NCI-H2171 (cell line): Measurements from ENCODE around the gene CPSF4.

Experiments
- DNase-seq: peaks from one replicate; lab custom pipeline; 2025; lab: John Stamatoyannopoulos, UW

Gene CPSF4

GRCh38 chr7:99438573-99439480, at the start of gene CPSF4, which contains the start of gene PTCD1:
TSS of gene CPSF4 (plus strand) at chr7:99438943. CDS start at chr7:99439083, 140 bp downstream.
TSS of gene PTCD1 (minus strand) at chr7:99438798. CDS start at chr7:99435242, 3,556 bp downstream.
- DNase-seq, result peak; percentile 81

- no peak for DNase-seq
Observed at GRCh38 chr7:99389772-99390171, 49.0 kb upstream of the CPSF4 start.

DNA sequence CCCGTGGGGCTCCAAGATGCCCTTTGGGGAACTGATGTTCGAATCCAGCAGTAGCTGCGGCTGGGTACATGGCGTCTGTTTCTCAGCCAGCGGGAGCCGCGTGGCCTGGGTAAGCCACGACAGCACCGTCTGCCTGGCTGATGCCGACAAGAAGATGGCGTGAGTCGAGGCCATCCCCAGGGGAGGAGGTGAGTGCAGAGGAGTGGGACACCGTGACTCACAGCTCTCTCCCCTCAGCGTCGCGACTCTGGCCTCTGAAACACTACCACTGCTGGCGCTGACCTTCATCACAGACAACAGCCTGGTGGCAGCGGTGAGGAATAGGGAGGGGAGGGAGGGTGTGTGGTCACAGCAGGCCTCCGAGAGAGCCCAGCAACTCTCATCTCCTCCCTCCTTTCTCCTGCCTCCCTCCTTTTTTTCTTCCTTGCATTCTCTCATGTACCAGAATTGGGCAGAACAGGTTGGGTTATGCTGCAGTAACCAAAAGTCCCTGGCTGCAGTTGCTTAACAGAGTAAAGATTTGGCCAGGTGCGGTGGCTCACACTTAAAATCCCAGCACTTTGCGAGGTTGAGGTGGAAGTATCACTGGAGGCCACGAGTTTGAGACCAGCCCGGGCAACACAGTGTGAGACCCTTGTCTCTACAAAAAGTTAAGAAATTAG, 47.7 kb upstream of the CPSF4 start:
- DNase-seq, result no peak

DNA sequence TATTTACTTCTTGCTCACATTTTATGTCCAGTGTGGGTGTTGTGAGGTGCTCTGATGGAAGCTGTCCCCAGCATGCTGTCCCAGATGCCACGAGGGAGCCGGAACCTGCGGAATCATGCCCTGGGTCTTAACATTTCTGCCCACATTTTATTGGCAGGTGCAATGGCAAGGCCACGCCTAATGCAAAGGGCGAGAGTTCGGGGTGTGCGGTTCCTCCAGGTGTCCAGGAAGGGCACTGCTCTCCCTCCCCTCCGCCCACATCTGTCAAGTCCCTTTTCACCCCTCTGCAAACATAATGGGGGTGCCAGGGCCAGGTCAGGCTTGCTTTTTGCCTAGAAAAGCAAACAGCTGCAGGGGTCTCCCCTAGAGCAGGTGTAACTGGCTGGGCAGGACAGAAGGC, 46.7 kb upstream of the CPSF4 start:
- no peak for DNase-seq

DNA sequence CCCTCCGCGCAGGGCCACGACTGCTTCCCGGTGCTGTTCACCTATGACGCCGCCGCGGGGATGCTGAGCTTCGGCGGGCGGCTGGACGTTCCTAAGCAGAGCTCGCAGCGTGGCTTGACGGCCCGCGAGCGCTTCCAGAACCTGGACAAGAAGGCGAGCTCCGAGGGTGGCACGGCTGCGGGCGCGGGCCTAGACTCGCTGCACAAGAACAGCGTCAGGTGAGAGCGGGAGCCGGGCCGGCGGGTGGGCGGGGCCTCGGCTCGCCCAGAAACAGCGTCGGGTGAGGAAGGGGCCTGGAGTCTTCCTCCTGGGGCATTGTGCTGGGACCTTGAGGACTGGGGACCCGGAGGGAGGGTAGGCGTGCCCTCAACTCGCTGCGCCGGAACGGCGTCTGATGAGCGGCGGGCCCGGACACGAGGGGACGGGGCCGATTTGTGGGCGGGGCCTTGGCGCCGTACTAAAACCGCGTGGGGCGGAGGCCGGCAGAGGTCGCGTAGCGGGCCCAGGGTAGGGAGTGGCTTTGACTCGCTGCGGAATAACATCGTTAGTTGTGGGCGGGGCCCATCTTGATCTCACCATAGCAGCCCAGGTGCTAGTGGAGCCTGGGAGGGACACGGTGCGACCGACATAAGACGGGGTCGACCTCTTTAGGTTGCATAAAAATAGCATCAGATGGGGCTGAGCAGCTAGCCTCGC, 45.9 kb upstream of the CPSF4 start:
- DNase-seq, result peak; percentile 86

GRCh38 chr7:99393355-99394187, 45.2 kb upstream of the CPSF4 start:
- no peak for DNase-seq

DNA sequence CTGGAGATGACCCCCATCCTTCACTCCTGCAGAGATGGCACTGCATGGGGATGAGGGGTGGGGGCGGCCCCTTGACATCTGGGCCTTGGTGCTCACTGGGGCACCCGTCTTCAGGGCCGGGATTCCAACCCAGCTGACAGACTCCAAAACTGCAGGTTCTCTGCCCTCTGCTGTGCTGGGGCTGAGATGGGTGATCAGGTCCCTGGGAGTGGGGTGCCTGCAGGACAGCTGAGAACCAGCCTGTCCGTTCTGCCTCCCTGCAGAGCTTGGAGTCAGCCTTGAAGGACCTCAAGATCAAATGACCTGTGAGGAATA, 44.6 kb upstream of the CPSF4 start:
- no peak for DNase-seq

- no peak for DNase-seq
Observed at GRCh38 chr7:99395616-99396327, 43.0 kb upstream of the CPSF4 start.

DNA sequence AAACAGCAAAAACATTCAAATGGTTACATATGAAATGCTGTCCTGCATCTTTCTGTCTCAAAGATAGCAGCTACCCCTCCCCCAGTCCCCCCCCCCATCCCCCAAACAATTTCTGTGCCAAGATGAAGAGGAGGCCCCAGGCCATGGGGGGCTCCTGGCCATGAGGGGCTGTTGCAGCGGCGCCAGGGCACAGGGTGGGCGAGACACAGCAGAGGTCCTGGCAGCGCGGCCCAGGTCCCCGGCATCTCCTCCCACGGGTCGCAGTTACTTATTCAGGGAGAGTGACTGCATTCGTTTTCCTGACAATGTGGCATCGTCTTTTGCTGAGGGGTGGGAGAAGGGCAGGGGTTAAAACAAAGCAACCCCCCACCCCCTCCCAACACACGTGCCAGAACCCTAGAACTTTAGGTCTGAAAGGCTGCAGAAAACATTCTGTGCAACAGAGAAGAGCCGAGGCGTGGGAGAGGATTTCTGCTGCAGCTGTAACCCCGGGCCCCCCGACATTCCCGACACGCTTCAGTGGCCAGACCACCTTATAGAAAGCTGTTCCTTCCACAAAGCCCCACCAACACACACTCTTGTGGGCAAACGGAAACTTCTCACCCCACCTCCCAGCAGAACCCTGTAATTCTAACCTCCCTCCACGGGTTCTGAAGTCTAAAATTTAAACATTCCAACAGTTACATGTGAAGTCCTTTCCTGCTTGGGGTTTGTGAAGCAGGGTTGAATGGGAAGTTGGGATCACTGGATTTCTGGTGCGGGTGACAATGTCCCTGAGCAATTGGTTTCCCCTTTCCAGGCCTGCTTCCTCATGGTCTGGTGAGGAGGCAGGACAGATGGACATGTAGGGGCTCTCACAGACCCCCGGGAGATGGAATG, 42.1 kb upstream of the CPSF4 start:
- no peak for DNase-seq

DNA sequence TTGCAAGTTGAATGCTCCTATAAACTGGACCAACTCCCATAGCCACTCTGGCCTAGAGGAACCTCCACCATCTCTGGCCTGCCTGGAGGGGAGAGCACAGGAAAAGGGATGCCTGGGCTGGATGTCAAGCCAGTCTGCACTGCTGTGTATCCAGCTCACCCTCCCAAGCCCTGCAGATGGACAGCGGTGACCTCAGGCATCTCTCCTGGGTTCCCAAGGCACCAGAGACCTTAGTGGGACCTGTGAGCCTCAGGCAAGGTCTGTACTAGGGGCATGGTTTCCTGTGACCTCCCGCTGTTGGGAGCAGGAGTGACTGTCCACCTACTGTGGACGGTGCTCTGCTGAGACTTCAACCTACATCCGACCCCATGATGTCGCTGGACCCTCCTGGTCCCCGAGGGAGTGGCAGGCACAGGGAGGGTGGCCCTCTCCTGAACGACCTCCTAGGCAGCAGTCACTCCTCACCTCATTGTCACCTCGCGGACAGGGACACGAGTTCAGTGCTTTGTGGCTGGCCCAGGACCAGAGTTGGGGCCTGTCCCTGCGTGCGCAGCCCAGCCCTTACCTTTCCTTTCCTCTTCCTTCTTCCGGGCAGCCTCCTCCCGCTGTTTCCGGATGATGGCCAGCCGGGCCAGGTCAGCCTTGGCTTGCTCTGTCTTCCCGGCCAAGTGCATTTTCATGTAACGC, 41.3 kb upstream of the CPSF4 start:
- no peak for DNase-seq

DNA sequence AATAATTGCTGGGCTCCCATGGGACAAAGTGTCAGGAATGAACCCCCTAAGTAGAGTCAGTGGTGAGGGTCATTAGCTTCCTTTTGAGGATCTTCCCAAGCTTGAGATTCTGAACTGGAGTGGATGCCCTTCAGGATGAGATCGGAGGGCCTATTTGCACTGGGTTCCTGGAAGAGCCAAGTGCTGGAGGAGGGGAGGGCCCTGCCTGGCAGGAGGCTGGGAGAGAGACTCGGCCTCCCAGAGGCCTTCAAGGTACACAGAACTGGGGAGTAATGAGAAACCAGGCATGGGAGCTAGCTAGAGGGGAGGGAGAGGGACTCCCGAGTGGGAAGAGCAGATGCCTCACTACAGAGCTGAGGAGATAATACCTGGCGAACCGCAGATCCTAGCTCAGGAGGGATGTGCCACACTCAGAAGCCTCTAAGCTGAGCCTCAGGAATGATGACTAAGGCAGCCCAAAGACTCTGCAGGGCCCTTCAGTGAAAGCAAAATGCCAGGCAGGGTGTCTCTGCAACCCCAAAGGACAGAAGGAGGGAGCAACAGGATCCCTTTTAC, 39.8 kb upstream of the CPSF4 start:
- no peak for DNase-seq

DNA sequence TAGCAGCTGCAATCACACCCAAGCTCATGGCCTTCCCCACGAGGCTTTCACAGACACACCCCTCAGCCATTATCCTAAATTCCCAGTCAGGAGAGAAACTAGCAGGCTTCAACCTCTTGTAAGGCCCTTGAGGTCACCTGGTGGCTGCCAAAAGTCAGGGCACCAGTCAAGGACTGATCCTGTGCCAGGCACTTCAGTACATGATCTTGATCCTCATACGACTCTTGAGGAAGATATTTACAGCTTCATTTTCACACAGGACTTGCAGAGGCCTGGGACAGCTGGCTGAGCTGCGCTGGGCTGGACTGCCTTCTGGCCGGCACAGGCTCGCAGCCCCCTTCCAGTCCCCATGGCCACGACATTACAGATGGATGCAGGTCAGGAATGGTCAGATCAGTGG, 39.1 kb upstream of the CPSF4 start:
- no peak for DNase-seq

- DNase-seq, result no peak
Observed at GRCh38 chr7:99402854-99403253, 35.9 kb upstream of the CPSF4 start.

GRCh38 chr7:99403764-99404163, 35.0 kb upstream of the CPSF4 start:
- no peak for DNase-seq

- no peak for DNase-seq
Observed at GRCh38 chr7:99404235-99404976, 34.3 kb upstream of the CPSF4 start.

- DNase-seq, result no peak
Observed at GRCh38 chr7:99404977-99405320, 33.8 kb upstream of the CPSF4 start.

DNA sequence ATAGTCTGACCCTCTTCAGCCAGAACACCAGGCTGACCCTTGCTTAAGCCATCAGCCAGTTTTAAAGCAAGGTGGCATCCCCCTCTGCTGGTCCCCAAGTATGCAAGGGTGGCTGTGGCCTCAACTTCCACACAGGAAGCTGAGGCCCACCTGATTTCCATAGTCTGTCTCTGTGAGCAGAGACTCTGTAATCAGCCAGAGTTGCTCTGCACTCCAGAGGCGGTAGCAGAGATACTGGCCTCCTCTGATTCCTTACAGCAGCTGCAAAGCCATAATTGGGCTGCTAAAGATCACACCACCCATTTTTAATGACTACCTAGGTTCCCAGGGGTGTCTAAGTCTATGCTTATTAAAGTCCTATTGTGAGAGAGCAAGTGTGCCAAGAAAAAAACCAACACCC, 32.2 kb upstream of the CPSF4 start:
- DNase-seq, result no peak

DNA sequence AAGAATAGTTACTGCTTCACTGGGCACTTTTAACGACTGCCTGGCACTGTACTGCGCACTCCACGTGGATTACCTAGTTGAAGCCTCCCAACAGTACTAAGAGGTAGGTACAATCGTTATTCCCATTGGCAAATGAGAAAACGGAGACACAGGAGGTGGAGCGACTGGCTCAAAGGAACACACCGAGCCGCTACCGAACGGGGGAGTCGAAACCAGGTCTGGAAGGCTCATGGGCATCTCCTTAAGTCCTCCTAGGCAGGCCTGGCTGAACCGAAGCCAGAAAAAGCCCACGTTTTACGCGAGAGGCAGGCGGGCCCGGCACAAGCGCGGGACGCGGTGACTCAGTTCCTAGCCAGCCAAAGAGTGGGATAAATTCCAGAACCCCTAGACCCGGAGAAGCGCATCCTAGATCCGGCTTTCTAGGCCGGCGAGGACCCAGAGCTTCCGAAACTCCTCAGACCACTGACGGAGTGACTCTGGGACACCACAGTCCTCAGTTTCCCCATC, 30.8 kb upstream of the CPSF4 start:
- no peak for DNase-seq
